Progenitor cell of endocrine pancreas (in vitro differentiated cells): ENCODE measurements around the gene JCAD. TPM values are rescaled to one million over a fixed set of nuclear protein-coding genes. Genes with fewer than 3 reads are reported as not detected.

Source experiments
- DNase-seq: peaks from one replicate; pipeline ENCODE4 v3.0.0; 2021; ENCODE audit warnings: low spot score; ENCODE audit not compliant: unreplicated experiment
- H3K27ac Mint-ChIP-seq: 2 replicates; pipeline ENCODE4 v1.8.0; 2021; ENCODE audit warnings: mild to moderate bottlenecking, moderate library complexity, mixed read lengths
- H3K27me3 Mint-ChIP-seq: 2 replicates; pipeline ENCODE4 v1.8.0; 2021; ENCODE audit warnings: mixed read lengths
- H3K36me3 Mint-ChIP-seq: 2 replicates; pipeline ENCODE4 v1.8.0; 2022; ENCODE audit warnings: mixed read lengths; ENCODE audit not compliant: insufficient read depth
- H3K4me1 Mint-ChIP-seq: 2 replicates; pipeline ENCODE4 v1.8.0; 2021; ENCODE audit warnings: low read depth, mixed read lengths
- H3K4me3 Mint-ChIP-seq: 2 replicates; pipeline ENCODE4 v1.8.0; 2021; ENCODE audit warnings: low read depth, mild to moderate bottlenecking, moderate library complexity, mixed read lengths
- H3K9me3 Mint-ChIP-seq: 2 replicates; pipeline ENCODE4 v1.8.0; 2021; ENCODE audit warnings: low read depth, mixed read lengths
- total RNA-seq: library from RNA; stranded (reverse); gene quantifications from 2 replicates; pipeline ENCODE4 v1.2.1, GENCODE V29; 2021
- TF ChIP-seq, protein P1 (sequence below): fragments of 200-600 bp; sonication (generic); IDR thresholded peaks from one replicate; pipeline ENCODE4 v1.5.0; 2021; ENCODE audit warnings: antibody characterized with exemption, mild to moderate bottlenecking; ENCODE audit not compliant: unreplicated experiment

JCAD gene
- total RNA-seq, 1 donor from 2014 or later: 13.4 TPM

DNA sequence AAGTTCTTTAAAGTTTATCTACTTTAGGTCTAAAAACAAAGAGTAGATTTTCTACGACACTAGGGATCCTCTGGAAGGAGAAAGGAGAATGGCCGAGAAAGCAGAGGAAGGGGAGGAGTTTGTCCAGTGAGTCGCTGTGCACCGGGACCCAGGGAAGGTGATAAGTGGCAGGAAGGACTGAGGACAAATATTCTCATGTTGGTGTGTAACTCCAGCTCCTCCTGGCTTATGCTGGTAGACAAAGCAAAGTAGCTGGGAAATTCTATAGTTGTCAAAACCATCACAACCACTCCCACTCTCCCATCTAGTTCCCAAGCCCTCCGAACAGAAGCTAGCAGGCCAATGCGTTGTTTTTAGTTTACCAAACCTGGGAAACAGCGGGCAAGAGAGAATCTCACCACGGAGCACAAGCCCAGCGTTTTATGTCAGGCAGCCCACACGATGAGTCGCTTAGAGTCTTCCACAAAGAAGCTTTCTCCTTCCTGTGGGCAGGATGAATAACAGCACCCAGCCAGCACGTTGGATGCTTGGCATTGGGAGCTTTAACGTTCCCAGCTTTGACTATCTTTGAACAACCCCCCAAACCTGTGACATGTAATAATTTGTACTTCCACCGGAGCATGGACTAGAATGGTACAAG is 32.9 kb upstream of the JCAD start:
- no peaks in the 10 kb centered on the region for H3K36me3 Mint-ChIP-seq
- DNase-seq: no peak
- H3K27me3 Mint-ChIP-seq: peaks cover 4% of the 10 kb centered on the region
- no peaks in the 10 kb centered on the region for H3K9me3 Mint-ChIP-seq
- no peak overlapping the region for H3K27ac Mint-ChIP-seq
- H3K4me1 Mint-ChIP-seq: peaks cover 19% of the 10 kb centered on the region
- TF ChIP-seq, protein P1, sequence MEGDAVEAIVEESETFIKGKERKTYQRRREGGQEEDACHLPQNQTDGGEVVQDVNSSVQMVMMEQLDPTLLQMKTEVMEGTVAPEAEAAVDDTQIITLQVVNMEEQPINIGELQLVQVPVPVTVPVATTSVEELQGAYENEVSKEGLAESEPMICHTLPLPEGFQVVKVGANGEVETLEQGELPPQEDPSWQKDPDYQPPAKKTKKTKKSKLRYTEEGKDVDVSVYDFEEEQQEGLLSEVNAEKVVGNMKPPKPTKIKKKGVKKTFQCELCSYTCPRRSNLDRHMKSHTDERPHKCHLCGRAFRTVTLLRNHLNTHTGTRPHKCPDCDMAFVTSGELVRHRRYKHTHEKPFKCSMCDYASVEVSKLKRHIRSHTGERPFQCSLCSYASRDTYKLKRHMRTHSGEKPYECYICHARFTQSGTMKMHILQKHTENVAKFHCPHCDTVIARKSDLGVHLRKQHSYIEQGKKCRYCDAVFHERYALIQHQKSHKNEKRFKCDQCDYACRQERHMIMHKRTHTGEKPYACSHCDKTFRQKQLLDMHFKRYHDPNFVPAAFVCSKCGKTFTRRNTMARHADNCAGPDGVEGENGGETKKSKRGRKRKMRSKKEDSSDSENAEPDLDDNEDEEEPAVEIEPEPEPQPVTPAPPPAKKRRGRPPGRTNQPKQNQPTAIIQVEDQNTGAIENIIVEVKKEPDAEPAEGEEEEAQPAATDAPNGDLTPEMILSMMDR: no peak
- no peak overlapping the region for H3K4me3 Mint-ChIP-seq

DNA sequence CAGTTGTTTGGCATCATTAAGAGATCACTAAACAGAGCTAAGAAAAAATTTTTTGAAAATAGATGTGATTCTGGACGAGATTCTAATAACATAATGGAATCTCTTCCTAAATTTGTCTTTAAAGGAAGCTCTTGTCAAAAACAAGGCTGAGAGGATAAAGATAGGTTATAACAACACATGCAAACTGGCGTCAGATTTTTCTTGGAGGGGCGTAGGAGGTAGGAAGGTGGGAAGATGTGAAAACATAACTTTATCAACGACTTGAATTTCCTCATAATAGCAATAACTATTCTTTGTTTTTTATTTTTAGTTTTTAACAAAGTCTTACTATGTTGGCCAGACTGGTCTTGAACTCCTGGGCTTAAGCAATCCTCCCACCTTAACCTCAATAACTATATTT is 31.8 kb upstream of the JCAD start:
- TF ChIP-seq, protein P1: no peak
- no peak overlapping the region for H3K27ac Mint-ChIP-seq
- H3K9me3 Mint-ChIP-seq: no peaks in the 10 kb centered on the region
- H3K36me3 Mint-ChIP-seq: no peaks in the 10 kb centered on the region
- no peak for DNase-seq
- no peak overlapping the region for H3K4me3 Mint-ChIP-seq
- H3K27me3 Mint-ChIP-seq: peaks cover 4% of the 10 kb centered on the region
- H3K4me1 Mint-ChIP-seq: peaks cover 19% of the 10 kb centered on the region

DNA sequence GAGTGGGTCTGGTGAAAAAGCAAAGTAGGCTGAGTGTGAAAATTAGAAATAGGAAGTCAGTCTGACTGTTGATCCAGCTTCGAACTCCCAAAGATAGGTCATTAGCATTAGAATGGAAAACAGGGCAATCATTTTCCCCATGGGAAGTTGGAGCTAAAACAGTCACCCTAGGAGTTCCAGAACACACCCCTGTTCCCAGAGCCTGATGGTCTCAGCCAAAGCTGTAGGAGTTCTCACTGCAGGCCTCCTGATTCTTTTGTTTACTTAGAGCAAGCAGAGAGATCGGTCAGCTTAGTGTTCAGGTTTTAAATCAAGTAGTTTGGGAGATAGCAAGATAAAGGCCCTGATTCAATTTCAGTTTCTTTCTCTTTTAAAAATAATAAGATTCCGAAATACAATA is 28.8 kb upstream of the JCAD start:
- Mint-ChIP-seq H3K36me3 (no peaks in the 10 kb centered on the region), H3K4me1 (peaks cover 10% of the 10 kb centered on the region), H3K27ac (no peak overlapping the region), H3K4me3 (no peak overlapping the region), H3K27me3 (no peaks in the 10 kb centered on the region), H3K9me3 (no peaks in the 10 kb centered on the region)
- TF ChIP-seq, protein P1: no peak
- DNase-seq: no peak

DNA sequence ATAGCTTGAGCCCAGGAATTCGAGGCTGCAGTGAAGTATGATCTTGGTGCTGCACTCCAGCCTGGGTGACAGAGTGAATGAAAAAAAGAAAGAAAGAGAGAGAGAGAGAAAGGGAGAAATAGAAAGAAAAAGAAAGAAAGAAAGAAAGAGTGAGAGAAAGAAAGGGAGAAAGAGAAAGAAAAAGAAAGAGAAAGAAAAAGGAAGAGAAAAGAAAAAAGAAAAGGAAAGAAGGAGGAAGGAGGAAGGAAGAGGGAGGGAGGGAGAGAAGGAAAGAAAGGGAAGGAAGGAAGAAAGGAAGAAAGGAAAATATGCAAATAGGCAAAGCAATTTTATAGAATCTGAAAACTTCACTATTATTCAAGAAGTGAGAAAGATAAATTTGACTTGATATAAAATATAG is 24.5 kb upstream of the JCAD start:
- Mint-ChIP-seq H3K4me1 (peaks cover 12% of the 10 kb centered on the region), H3K9me3 (peaks cover 3% of the 10 kb centered on the region), H3K27ac (no peak overlapping the region), H3K4me3 (no peak overlapping the region), H3K27me3 (no peaks in the 10 kb centered on the region), H3K36me3 (peaks cover 2% of the 10 kb centered on the region)
- no peak for DNase-seq
- TF ChIP-seq, protein P1: no peak

DNA sequence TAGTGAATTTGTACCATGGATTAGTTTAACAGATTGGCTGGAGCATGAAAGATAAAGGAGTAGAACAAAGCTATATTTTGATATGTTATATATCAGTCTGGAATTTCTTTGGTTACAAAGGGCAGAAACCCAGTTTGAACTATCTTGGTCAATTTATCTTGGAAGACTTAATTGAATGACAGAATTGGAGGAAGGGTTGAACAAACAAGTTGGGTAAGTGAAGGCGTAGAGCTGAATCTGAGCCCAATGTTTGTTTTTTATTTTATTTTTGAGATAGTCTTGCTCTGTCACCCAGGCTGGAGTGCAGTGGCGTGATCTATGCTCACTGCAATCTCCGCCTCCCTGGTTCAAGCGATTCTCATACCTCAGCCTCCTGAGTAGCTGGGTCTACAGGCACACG is 21.8 kb upstream of the JCAD start:
- Mint-ChIP-seq H3K36me3 (peaks cover 2% of the 10 kb centered on the region), H3K27me3 (peaks cover 3% of the 10 kb centered on the region), H3K4me3 (no peak overlapping the region), H3K4me1 (peaks cover 8% of the 10 kb centered on the region), H3K9me3 (peaks cover 3% of the 10 kb centered on the region), H3K27ac (no peak overlapping the region)
- TF ChIP-seq, protein P1: no peak
- DNase-seq: no peak
